GM21447 (cell line): ENCODE results near the gene MRGPRD.

ENCODE experiments used
- ATAC-seq: cut with Tn5 transposase; IDR thresholded peaks from one replicate; pipeline ENCODE4 v1.9.1; 2021; ENCODE audit not compliant: unreplicated experiment

The MRGPRD gene

GRCh38 chr11:68980776-68981065 lies at the start of gene MRGPRD:
Gene MRGPRD, minus strand, starts transcription at chr11:68980986. Its CDS starts 0 bp downstream, at chr11:68980986.
- ATAC-seq: no peak

- ATAC-seq: no peak
Measured at GRCh38 chr11:69030301-69030700, 49.5 kb upstream of the MRGPRD start.

GRCh38 chr11:69027704-69028372 lies 47.1 kb upstream of the MRGPRD start:
- no peak for ATAC-seq

- no peak for ATAC-seq
Measured at GRCh38 chr11:69024509-69024908, 43.7 kb upstream of the MRGPRD start.

GRCh38 chr11:69022260-69022659 lies 41.5 kb upstream of the MRGPRD start:
- ATAC-seq: no peak

GRCh38 chr11:69018924-69019323 lies 38.1 kb upstream of the MRGPRD start:
- no peak for ATAC-seq

- no peak for ATAC-seq
Measured at GRCh38 chr11:69017951-69018350, 37.2 kb upstream of the MRGPRD start.

- ATAC-seq: no peak
Measured at GRCh38 chr11:69014898-69015549, 34.2 kb upstream of the MRGPRD start.

- ATAC-seq: no peak
Measured at GRCh38 chr11:69014084-69014851, 33.5 kb upstream of the MRGPRD start.

GRCh38 chr11:69013009-69013951 lies 32.5 kb upstream of the MRGPRD start, which contains the start of gene MRGPRF:
Gene MRGPRF, minus strand, starts transcription at chr11:69013246. Its CDS starts 3,345 bp downstream, at chr11:69009901.
- no peak for ATAC-seq

- ATAC-seq: no peak
Measured at GRCh38 chr11:69012092-69013008, 31.6 kb upstream of the MRGPRD start.

- no peak for ATAC-seq
Measured at GRCh38 chr11:69011624-69012091, 30.9 kb upstream of the MRGPRD start.

GRCh38 chr11:69010964-69011623 lies 30.3 kb upstream of the MRGPRD start:
- no peak for ATAC-seq

GRCh38 chr11:69010361-69010891 lies 29.6 kb upstream of the MRGPRD start:
- no peak for ATAC-seq

GRCh38 chr11:69009441-69010211 lies 28.8 kb upstream of the MRGPRD start:
- no peak for ATAC-seq

GRCh38 chr11:69008737-69009440 lies 28.1 kb upstream of the MRGPRD start:
- ATAC-seq: no peak

- ATAC-seq: no peak
Measured at GRCh38 chr11:69007975-69008381, 27.2 kb upstream of the MRGPRD start.

- no peak for ATAC-seq
Measured at GRCh38 chr11:69006816-69007215, 26.0 kb upstream of the MRGPRD start.
